ENCODE measurements around the gene CLEC10A.

DNA sequence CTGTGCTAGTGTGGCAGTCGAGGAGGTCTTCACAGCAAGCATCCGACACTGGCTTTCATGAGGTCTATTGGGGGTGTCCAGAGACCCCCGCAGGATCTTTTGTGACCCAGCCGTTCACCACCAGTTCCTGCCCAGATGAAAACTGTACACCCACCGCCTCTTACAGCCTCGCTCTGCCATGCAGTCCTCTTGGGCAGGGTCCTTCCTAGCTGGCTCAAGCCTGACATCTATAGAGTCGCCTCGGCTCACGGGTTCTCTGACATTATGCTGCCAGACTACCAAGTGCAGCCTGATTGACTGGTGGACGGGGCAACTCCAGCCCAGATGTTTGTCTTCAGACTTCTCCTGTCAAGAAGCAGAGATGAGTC is 14.6 kb upstream of the CLEC10A start:
- TF ChIP-seq, protein P1, sequence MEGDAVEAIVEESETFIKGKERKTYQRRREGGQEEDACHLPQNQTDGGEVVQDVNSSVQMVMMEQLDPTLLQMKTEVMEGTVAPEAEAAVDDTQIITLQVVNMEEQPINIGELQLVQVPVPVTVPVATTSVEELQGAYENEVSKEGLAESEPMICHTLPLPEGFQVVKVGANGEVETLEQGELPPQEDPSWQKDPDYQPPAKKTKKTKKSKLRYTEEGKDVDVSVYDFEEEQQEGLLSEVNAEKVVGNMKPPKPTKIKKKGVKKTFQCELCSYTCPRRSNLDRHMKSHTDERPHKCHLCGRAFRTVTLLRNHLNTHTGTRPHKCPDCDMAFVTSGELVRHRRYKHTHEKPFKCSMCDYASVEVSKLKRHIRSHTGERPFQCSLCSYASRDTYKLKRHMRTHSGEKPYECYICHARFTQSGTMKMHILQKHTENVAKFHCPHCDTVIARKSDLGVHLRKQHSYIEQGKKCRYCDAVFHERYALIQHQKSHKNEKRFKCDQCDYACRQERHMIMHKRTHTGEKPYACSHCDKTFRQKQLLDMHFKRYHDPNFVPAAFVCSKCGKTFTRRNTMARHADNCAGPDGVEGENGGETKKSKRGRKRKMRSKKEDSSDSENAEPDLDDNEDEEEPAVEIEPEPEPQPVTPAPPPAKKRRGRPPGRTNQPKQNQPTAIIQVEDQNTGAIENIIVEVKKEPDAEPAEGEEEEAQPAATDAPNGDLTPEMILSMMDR (IDR thresholded peaks at IDR 0.05): no peak
- TF ChIP-seq POLR2AphosphoS5 (IDR thresholded peaks at IDR 0.05): no peak
